HG02852 (cell line): ENCODE measurements around the gene MEAF6.
A peak's percentile ranks its signal among the peaks of the same experiment; 100 is the strongest.
"Not testable (repeated sequence)": the region's sequence is repeated elsewhere in the genome, so short reads cannot be mapped to it uniquely, and the experiment has no call there.

Source experiments
- ATAC-seq: cut with Tn5 transposase; IDR thresholded peaks from one replicate; pipeline ENCODE4 v1.9.1; 2021; ENCODE audit warnings: mild to moderate bottlenecking, moderate library complexity; ENCODE audit not compliant: unreplicated experiment

The MEAF6 gene

GRCh38 chr1:37514350-37515184 is at the start of gene MEAF6:
MEAF6 (minus strand) TSS chr1:37514766; CDS start chr1:37514746, 20 bp downstream.
- peak; percentile 93 for ATAC-seq

- no peak for ATAC-seq
These were observed 48.4 kb upstream of the MEAF6 start for GRCh38 chr1:37562984-37563383.

- ATAC-seq: no peak
These were observed 46.9 kb upstream of the MEAF6 start for GRCh38 chr1:37561133-37562132.

- no peak for ATAC-seq
These were observed 46.0 kb upstream of the MEAF6 start for GRCh38 chr1:37560401-37561132.

- ATAC-seq: not testable (repeated sequence)
These were observed 45.4 kb upstream of the MEAF6 start for GRCh38 chr1:37559957-37560379.

- ATAC-seq: no peak
These were observed 44.5 kb upstream of the MEAF6 start for GRCh38 chr1:37559080-37559479.

- no peak for ATAC-seq
These were observed 43.8 kb upstream of the MEAF6 start for GRCh38 chr1:37558411-37558810.

GRCh38 chr1:37557402-37557801 is 42.8 kb upstream of the MEAF6 start:
- no peak for ATAC-seq

GRCh38 chr1:37556712-37557196 is 42.2 kb upstream of the MEAF6 start, which contains the start of gene DNALI1:
DNALI1 (plus strand) TSS chr1:37556940; CDS start chr1:37556995, 55 bp downstream.
- ATAC-seq: no peak

- ATAC-seq: peak; percentile 87
These were observed 39.6 kb upstream of the MEAF6 start, which contains the start of gene SNIP1 for GRCh38 chr1:37553927-37554808. SNIP1 (minus strand) TSS chr1:37554293; CDS start chr1:37554229, 64 bp downstream.

- no peak for ATAC-seq
These were observed 39.0 kb upstream of the MEAF6 start for GRCh38 chr1:37553598-37553926.

- ATAC-seq: no peak
These were observed 34.8 kb upstream of the MEAF6 start for GRCh38 chr1:37549341-37549740.

GRCh38 chr1:37545019-37545418 is 30.5 kb upstream of the MEAF6 start:
- no peak for ATAC-seq

GRCh38 chr1:37544530-37544929 is 30.0 kb upstream of the MEAF6 start:
- no peak for ATAC-seq

GRCh38 chr1:37540036-37540785 is 25.6 kb upstream of the MEAF6 start:
- no peak for ATAC-seq

GRCh38 chr1:37539154-37539553 is 24.6 kb upstream of the MEAF6 start:
- ATAC-seq: not testable (repeated sequence)

- ATAC-seq: no peak
These were observed 22.8 kb upstream of the MEAF6 start for GRCh38 chr1:37537378-37537777.

GRCh38 chr1:37533317-37534093 is 18.9 kb upstream of the MEAF6 start:
- ATAC-seq: no peak
